PFSK-1 (cell line): Measurements from ENCODE around the gene GATA1. TPM values are rescaled to one million over a fixed set of nuclear protein-coding genes. Genes with fewer than 3 reads are reported as not detected.

Source experiments
- FOXP2 ChIP-seq: optimal IDR thresholded peaks from 2 replicates; pipeline ENCODE3; 2011; ENCODE audit warnings: borderline replicate concordance, control low read depth, inconsistent platforms; ENCODE audit not compliant: insufficient read depth; ENCODE audit errors: extremely low read length, extremely low read depth
- POLR2AphosphoS5 ChIP-seq: IDR thresholded peaks from 2 replicates; pipeline ENCODE4 v1.6.1; 2012; ENCODE audit warnings: low read depth, mild to moderate bottlenecking, control low read depth, low read length, moderate library complexity
- SIN3A ChIP-seq: IDR thresholded peaks from 2 replicates; pipeline ENCODE4 v1.6.1; 2012; ENCODE audit warnings: mild to moderate bottlenecking, low read length, moderate library complexity, borderline replicate concordance; ENCODE audit not compliant: insufficient read depth
- TAF1 ChIP-seq: IDR thresholded peaks from 2 replicates; pipeline ENCODE4 v1.6.1; 2012; ENCODE audit warnings: low read length, control low read depth, borderline replicate concordance; ENCODE audit not compliant: insufficient read depth
- polyA plus RNA-seq: library from polyadenylated mRNA; unstranded; fragments of >200 nt; gene quantifications from one replicate; pipeline ENCODE4 v1.2.1, GENCODE V29; 2012; ENCODE audit warnings: low read depth, missing spikeins; ENCODE audit not compliant: insufficient read length
- TF ChIP-seq, protein P1 (sequence below), 2 experiments: IDR thresholded peaks; 2 replicates each; pipeline versions ENCODE4 v1.6.1 to v1.8.0; 2011 to 2012; ENCODE audit warnings: low read depth in 2 of 2, low read length in 2 of 2, control low read depth in 1 of 2, inconsistent platforms in 1 of 2, mild to moderate bottlenecking in 1 of 2, moderate library complexity in 1 of 2; ENCODE audit not compliant: insufficient read depth in 1 of 2

The GATA1 gene
- polyA plus RNA-seq: not detected

DNA sequence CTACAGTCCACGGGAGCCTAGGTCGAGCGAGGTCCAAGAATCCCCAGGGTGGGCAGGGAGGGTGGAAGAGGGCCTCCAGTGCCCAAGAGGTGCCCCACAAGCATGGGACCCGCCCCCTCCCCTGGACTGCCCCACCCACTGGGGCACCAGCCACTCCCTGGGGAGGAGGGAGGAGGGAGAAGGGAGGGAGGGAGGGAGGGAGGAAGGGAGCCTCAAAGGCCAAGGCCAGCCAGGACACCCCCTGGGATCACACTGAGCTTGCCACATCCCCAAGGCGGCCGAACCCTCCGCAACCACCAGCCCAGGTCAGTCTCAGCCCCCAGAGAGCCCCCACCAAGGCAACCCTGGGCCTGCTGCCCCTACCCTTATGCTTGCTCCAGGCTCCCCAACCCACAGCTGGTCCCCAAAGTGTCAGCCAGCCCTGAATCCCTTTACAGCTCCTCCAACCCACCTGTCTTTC, at the start of gene GATA1:
TSS of gene GATA1 (plus strand) at position 250 of the 460 bp plus-strand sequence. CDS start 4,520 bp downstream, outside the sequence.
- TF ChIP-seq TAF1 (no peak), SIN3A (no peak), FOXP2 (no peak), POLR2AphosphoS5 (no peak)
- TF ChIP-seq, protein P1, sequence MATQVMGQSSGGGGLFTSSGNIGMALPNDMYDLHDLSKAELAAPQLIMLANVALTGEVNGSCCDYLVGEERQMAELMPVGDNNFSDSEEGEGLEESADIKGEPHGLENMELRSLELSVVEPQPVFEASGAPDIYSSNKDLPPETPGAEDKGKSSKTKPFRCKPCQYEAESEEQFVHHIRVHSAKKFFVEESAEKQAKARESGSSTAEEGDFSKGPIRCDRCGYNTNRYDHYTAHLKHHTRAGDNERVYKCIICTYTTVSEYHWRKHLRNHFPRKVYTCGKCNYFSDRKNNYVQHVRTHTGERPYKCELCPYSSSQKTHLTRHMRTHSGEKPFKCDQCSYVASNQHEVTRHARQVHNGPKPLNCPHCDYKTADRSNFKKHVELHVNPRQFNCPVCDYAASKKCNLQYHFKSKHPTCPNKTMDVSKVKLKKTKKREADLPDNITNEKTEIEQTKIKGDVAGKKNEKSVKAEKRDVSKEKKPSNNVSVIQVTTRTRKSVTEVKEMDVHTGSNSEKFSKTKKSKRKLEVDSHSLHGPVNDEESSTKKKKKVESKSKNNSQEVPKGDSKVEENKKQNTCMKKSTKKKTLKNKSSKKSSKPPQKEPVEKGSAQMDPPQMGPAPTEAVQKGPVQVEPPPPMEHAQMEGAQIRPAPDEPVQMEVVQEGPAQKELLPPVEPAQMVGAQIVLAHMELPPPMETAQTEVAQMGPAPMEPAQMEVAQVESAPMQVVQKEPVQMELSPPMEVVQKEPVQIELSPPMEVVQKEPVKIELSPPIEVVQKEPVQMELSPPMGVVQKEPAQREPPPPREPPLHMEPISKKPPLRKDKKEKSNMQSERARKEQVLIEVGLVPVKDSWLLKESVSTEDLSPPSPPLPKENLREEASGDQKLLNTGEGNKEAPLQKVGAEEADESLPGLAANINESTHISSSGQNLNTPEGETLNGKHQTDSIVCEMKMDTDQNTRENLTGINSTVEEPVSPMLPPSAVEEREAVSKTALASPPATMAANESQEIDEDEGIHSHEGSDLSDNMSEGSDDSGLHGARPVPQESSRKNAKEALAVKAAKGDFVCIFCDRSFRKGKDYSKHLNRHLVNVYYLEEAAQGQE (IDR thresholded peaks at IDR 0.05; ENCODE audit: insufficient read depth in 1 of 2, low read depth in 2 of 2, low read length in 2 of 2): no peak

DNA sequence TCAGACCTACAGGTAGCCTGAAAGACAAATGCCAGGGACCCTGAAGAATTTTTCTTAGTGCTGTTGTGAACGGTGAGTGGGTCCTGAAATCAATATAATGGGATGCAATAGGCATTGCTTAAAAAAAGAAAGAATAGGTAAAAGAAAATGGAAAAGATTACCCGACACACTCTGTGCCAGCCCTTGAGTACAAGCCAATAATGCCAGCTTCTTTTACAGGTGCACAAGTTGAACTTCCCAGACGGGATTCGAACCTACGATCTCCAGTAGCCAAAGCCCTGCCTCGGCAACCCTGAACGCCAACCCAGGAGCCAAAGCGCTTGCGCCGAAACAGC, 49.5 kb upstream of the GATA1 start:
- TF ChIP-seq, protein P1 (IDR thresholded peaks at IDR 0.05; ENCODE audit: insufficient read depth in 1 of 2, low read depth in 2 of 2, low read length in 2 of 2): no peak
- TF ChIP-seq SIN3A (no peak), FOXP2 (no peak), TAF1 (no peak), POLR2AphosphoS5 (no peak)

GRCh38 chrX:48737213-48737938, 49.0 kb upstream of the GATA1 start:
- TF ChIP-seq SIN3A: no peak
- peak; percentile 69 for TF ChIP-seq POLR2AphosphoS5
- TF ChIP-seq TAF1: peak; percentile 25; the same call in 1 of the 2 replicates

DNA sequence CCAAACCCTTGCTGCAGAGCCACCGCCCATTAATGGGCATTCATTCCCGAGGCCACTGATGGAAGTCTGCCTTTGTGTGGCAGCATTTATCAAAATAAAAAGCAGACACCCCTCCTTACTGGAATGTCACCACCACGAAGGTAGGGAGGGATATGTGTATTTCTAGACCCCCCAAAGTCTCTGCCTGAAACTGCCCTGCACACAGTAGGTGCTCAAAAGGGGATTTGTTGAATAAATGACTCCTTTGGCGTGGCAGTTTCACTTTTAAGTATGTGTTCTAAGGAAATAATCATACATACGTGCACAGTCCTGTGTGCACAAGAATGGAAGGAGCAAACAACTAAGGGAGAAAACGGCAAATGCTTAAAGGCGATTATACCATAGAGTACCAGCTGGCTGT, 48.5 kb upstream of the GATA1 start:
- TF ChIP-seq POLR2AphosphoS5 (no peak), FOXP2 (no peak), TAF1 (no peak), SIN3A (no peak)
- TF ChIP-seq, protein P1 (IDR thresholded peaks at IDR 0.05; ENCODE audit: insufficient read depth in 1 of 2, low read depth in 2 of 2, low read length in 2 of 2): no peak

DNA sequence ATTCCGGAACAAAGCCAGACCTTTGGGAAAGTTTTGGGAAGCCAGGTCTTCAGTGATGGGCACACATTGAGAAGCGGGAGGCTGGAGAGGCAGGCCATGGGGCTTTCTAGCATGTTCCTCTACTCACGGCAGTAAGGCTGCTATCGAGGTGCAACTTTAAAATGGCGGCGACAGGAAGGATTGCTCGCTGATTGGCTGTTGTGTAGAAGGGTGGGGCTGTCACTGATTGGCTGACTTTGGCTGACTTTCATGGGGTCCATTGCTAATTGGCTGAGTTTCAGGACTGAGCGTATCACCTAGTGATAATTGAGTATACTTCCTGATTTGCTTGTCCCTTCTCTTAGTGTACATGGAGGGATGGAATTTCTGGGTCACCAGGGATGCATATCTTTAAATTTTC, 44.6 kb upstream of the GATA1 start:
- TF ChIP-seq, protein P1 (IDR thresholded peaks at IDR 0.05; ENCODE audit: insufficient read depth in 1 of 2, low read depth in 2 of 2, low read length in 2 of 2): no peak
- TF ChIP-seq TAF1 (no peak), FOXP2 (no peak), POLR2AphosphoS5 (no peak), SIN3A (no peak)
